VCaP (cell line): ENCODE results near the gene GAS2L2.

ENCODE experiments used
- H3K27ac ChIP-seq: fragments of 450-650 bp; 2 replicates; pipeline ENCODE4 v1.5.1; 2017
- TF ChIP-seq, protein P1 (sequence below): fragments of 450-650 bp; conservative IDR thresholded peaks from 2 replicates; pipeline ENCODE4 v1.5.1; 2017; ENCODE audit warnings: mild to moderate bottlenecking, moderate library complexity

Gene GAS2L2

DNA sequence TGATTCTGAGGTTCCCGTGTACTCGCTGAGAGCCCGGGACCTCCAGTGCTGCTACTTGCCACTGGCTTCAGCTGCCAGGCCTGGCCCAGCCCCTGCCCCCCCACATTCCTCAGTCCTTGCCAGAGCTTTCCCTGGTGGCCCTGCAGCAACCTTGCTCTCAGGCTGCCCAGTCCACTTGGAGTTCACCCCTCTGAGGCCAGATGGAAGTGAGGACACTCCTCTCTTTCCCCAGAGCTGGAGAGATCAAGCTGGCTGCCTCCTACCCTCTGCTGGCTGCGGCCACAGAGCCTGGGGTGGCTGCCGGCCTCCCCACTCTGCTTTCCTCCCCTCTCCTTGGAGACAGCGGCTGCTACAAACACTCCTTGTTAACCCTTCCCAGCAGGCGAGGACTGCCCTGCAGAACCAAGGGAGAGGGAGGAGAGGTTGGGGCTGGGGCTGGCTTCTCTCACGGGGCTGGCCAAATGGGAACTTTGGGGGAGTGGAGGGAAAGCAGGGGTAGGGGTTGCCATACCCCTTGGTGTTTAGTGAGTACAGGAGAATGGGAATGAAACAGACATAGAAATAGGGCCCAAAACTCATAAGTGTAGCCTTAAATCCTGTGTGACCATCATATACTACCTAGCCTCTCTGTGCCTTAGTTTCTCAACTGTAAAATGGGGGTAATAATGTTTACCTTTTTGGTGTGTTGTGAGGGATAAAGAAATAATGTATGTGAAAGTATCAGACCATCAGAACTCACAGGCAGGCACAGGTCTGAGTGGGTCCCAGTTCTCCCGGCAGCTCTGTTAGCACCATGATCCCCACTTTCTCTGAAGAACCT lies at the start of gene GAS2L2:
Gene GAS2L2 (minus strand): TSS at position 295 of the 820 bp plus-strand sequence. CDS start 389 bp downstream, outside the sequence.
- peak within 1 kb of the TSS; percentile 21; the same call in 1 of the 2 replicates for H3K27ac ChIP-seq
- TF ChIP-seq, protein P1, sequence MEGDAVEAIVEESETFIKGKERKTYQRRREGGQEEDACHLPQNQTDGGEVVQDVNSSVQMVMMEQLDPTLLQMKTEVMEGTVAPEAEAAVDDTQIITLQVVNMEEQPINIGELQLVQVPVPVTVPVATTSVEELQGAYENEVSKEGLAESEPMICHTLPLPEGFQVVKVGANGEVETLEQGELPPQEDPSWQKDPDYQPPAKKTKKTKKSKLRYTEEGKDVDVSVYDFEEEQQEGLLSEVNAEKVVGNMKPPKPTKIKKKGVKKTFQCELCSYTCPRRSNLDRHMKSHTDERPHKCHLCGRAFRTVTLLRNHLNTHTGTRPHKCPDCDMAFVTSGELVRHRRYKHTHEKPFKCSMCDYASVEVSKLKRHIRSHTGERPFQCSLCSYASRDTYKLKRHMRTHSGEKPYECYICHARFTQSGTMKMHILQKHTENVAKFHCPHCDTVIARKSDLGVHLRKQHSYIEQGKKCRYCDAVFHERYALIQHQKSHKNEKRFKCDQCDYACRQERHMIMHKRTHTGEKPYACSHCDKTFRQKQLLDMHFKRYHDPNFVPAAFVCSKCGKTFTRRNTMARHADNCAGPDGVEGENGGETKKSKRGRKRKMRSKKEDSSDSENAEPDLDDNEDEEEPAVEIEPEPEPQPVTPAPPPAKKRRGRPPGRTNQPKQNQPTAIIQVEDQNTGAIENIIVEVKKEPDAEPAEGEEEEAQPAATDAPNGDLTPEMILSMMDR = no peak

DNA sequence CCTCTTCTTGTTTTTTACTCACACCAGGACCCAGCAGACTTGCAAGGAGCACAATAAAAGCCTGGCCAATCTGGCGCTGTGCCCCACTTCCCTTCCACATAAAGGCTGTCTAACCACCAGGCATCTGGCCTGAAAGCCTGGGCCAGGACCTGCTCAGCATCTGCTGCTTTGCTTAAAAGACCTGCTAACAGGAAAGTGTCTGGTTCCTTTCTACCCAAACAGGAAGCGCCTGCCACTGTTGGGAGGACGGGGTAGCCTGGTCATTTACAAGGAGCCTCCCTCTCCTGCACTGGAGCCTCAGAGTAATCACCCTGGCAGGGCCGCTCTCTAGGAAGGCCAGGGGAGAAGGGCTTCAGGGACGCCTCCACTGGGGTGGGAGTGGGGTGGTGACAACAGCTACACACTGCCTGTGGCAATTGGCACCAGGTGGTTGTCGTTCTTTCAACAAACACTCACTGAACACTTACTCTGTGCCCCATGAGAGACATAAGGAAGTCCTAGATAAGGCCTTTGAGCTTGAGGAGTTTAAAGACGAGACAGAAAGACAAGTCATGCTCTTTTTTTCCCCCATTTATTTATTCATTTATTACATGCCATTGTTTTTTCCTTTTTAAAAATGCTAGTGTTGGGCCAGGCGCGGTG lies 48.7 kb upstream of the GAS2L2 start:
- TF ChIP-seq, protein P1 = no peak
- H3K27ac ChIP-seq = peak overlapping the region; percentile 94

DNA sequence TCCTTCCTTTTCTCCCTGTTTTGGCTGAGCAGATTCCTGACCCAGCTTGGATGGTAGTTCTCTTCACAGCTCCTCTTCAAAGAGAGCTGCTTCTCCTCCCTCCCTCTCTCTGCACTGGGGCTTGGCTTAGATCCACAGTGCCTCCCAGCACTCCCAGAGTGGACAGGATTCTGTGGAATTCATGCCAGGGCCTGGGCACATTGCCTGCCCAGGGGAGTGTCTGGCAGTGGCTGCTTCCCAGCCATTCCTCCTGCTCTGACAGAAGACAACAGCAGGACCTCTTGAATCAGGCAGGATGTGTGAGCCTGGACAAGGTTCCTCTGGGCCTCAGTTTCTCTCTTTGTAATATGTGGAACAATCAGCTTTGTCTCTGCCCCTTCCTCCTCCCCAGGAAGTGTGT lies 46.9 kb upstream of the GAS2L2 start:
- peak overlapping the region; percentile 94 for H3K27ac ChIP-seq
- TF ChIP-seq, protein P1 = no peak

DNA sequence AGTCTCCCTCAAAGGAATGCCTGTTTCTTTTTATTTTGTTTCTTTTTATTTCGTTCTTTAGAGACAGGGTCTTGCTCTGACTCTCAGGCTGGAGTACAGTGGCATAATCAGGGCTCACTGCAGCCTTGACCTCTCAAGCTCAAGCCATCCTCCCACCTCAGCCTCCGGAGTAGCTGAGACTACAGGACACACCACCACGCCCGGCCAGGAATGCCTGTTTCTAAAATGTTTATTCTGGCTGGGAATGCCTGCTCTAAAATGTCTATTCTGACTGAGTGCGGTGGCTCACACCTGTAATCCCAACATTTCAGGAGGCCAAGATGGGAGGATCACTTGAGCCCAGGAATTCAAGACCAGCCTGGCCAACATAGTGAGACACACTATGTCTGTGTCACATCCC lies 44.9 kb upstream of the GAS2L2 start:
- no peak overlapping the region for H3K27ac ChIP-seq
- TF ChIP-seq, protein P1 = no peak

DNA sequence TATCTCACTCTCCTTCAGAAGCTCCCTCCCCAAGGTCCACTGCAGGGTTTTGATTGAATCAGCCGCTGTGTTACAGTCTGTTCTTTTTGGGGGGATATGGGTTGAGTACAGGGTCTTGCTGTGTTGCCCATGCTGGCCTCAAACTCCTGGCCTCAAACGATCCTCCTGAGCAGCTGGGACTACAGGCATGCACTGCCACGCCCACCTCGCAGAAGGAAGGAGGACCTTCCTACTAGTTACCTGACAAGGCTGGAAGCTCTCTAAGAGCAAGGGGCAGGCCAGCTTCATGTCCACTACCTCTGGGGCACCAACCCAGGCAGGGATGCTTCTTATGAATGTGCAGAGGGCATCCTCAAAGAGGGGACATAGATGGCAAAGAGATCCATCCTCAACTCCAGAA lies 44.3 kb upstream of the GAS2L2 start:
- TF ChIP-seq, protein P1 = no peak
- no peak overlapping the region for H3K27ac ChIP-seq

DNA sequence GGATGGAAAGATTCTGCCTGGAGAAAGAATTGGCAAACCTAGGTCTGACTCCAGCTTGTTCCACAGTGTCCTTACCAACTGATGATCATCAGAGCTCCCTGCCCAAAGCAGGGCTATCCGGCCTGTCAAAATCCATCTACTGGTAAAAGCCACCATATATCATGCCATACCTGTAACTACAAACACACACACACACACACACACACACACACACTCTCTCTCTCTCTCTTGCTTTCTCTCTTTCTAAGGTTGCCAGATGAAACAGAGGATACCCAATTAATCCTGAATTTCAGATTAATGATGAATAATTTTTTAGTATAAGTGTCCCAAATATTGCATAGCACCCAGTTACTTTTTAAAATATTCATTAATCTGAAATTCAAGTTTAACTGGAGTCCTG lies 43.9 kb upstream of the GAS2L2 start:
- H3K27ac ChIP-seq = no peak overlapping the region
- TF ChIP-seq, protein P1 = no peak

DNA sequence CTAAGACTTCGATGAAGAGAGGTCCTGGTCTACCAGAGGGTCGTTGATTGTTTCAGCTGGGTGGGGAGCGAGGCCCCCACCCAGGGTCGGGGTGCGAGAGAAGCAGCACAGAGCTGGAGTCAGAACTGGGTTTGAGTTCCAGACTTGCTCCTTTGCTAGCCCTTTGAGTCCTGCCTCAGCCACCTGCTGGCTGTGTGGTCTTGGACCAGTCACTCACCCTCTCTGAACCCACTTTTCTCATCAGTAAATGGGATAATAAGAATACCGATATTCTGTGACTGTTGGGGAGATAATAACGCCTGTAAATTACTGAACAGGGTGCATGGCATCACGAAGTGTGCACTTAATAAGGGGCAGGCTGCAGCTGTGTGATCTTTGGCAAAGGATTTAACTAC lies 42.8 kb upstream of the GAS2L2 start:
- TF ChIP-seq, protein P1 = no peak
- H3K27ac ChIP-seq = peak overlapping the region; percentile 75
